ENCODE data around the gene CD19. TPM values are rescaled to one million over a fixed set of nuclear protein-coding genes. Genes with fewer than 3 reads are reported as not detected.

The CD19 gene
- polyA plus RNA-seq, 1 experiment: not detected

DNA sequence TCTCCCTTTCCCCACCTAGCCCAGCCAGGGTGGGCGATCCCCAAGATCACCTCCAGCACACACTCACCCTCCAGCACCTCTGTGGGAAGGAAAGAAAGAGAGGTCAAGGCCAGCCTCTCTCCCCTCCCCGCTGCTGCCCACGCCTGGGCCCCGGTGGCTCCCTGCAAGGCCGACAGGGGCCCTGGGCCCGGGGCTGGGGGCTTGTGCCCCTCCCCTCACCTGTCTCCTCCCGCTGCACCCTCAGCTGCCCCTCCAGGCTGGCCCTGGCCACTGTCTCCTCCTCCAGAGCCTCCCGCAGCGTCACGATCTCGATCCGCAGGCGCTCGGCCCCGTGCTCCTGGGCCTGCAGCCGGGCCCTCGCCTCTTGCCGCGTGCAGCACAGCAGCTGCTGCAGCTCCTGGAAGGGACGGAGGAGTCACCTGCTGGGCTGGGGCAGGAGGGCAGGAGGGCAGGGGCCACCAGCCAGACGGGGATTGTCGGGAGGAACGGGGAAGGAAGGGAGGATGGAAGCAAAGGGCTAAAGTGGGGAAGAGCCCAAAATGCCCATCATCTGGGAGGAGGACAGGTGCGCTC lies 25.9 kb upstream of the CD19 start:
- no peaks in the 10 kb centered on the region for H3K27me3 ChIP-seq (ENCODE audit: control insufficient read depth, insufficient read depth, low read length)
- TF ChIP-seq, protein P1, sequence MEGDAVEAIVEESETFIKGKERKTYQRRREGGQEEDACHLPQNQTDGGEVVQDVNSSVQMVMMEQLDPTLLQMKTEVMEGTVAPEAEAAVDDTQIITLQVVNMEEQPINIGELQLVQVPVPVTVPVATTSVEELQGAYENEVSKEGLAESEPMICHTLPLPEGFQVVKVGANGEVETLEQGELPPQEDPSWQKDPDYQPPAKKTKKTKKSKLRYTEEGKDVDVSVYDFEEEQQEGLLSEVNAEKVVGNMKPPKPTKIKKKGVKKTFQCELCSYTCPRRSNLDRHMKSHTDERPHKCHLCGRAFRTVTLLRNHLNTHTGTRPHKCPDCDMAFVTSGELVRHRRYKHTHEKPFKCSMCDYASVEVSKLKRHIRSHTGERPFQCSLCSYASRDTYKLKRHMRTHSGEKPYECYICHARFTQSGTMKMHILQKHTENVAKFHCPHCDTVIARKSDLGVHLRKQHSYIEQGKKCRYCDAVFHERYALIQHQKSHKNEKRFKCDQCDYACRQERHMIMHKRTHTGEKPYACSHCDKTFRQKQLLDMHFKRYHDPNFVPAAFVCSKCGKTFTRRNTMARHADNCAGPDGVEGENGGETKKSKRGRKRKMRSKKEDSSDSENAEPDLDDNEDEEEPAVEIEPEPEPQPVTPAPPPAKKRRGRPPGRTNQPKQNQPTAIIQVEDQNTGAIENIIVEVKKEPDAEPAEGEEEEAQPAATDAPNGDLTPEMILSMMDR (IDR thresholded peaks at IDR 0.05; ENCODE audit: low read depth, low read length): no peak
- H3K4me3 ChIP-seq (ENCODE audit: low read depth, low read length): no peak overlapping the region
- no peak for DNase-seq (ENCODE audit: low read depth, low spot score)
- H3K9me3 ChIP-seq (ENCODE audit: control insufficient read depth, insufficient read depth, low read length): no peaks in the 10 kb centered on the region; the same call in 1 of the 2 replicates
- no peak overlapping the region for H3K27ac ChIP-seq (ENCODE audit: low read depth, low read length)
- CTCF ChIA-PET: no interaction called here
- POLR2A ChIA-PET: no interaction called here

DNA sequence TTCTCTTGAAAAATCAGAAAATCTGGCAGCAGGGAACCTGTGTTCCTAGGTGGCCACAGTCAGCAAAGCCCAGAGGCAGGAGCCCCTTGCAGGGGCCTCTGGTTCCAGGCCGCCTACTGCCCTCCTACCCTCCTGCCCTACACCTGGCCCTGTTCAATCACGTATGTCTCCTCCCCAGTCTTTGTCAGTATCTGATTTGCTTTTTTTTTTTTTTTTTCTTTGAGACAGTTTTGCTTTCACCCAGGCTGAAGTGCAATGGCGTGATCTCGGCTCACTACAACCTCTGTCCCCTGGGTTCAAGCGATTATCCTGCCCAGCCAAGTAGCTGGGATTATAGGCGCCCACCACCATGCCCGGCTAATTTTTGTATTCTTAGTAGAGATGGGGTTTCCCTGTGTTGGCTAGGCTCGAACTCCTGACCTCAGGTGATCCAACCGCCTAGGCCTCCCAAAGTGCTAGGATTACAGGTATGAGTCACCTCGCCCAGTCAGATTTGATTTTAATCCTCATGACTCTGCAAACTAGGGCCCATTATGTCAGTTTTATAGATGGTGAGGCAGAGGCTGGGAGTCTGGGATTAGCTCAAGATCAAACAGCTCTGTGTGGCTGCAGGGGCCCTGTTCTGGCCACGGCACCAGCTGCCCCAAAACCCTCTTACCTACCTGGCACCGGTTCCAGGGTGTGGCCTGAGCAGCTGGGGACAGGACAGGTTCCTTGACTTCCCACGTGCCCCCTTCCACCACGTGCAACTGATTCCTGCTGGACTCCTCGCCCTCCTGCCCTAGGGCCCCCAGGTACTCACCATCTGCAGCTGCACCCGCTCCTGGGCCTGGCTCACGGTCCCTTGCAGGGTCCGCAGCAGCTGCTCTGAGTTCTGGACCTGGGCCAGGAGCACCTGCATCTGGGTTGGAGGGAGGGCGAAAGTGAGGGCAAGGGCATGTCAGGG lies 21.4 kb upstream of the CD19 start:
- no peak for DNase-seq (ENCODE audit: low read depth, low spot score)
- no peak overlapping the region for H3K27ac ChIP-seq (ENCODE audit: low read depth, low read length)
- ChIA-PET POLR2A (interaction anchor here (0.7 to 0.9 kb wide), 2 partner anchors 14 to 19 kb away, joined by 5 to 13 read pairs; no protein-coding TSS in a partner anchor), CTCF (interaction anchor here (0.7 to 1.4 kb wide), 2 partner anchors 14 to 35 kb away, joined by 3 to 4 read pairs; no protein-coding TSS in a partner anchor)
- H3K9me3 ChIP-seq (ENCODE audit: control insufficient read depth, insufficient read depth, low read length): no peaks in the 10 kb centered on the region; the same call in 1 of the 2 replicates
- TF ChIP-seq, protein P1 (IDR thresholded peaks at IDR 0.05; ENCODE audit: low read depth, low read length): no peak
- no peak overlapping the region for H3K4me3 ChIP-seq (ENCODE audit: low read depth, low read length)
- H3K27me3 ChIP-seq (ENCODE audit: control insufficient read depth, insufficient read depth, low read length): no peaks in the 10 kb centered on the region

DNA sequence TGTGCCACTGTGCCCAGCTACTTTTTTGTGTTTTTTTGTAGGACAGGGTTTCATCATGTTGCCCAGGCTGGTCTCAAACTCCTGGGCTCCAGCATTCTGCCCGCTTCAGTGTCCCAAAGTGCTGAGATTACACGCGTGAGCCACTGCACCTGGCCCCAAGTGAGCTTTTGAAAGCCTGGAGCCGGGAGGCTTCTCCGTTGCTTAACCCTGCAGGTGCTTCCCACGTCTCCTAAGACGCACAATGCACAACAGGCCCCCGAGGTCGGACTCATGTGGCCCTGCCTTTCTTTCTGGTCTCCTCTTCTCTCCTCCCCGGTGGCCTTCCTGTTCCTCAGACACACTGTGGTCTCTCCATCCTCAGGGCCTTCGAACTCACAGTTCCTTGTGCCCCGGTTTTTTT lies 19.2 kb upstream of the CD19 start:
- Histone ChIP-seq H3K4me3 (ENCODE audit: low read depth, low read length) (no peak overlapping the region), H3K27ac (ENCODE audit: low read depth, low read length) (no peak overlapping the region), H3K9me3 (ENCODE audit: control insufficient read depth, insufficient read depth, low read length) (peaks cover 4% of the 10 kb centered on the region; the same call in 1 of the 2 replicates), H3K27me3 (ENCODE audit: control insufficient read depth, insufficient read depth, low read length) (no peaks in the 10 kb centered on the region)
- TF ChIP-seq, protein P1 (IDR thresholded peaks at IDR 0.05; ENCODE audit: low read depth, low read length): no peak
- CTCF ChIA-PET: no interaction called here
- no peak for DNase-seq (ENCODE audit: low read depth, low spot score)
- POLR2A ChIA-PET: interaction anchor here (0.7 to 0.9 kb wide), 2 partner anchors 9 to 66 kb away, joined by 3 to 6 read pairs; partner anchors contain the start of gene TUFM

DNA sequence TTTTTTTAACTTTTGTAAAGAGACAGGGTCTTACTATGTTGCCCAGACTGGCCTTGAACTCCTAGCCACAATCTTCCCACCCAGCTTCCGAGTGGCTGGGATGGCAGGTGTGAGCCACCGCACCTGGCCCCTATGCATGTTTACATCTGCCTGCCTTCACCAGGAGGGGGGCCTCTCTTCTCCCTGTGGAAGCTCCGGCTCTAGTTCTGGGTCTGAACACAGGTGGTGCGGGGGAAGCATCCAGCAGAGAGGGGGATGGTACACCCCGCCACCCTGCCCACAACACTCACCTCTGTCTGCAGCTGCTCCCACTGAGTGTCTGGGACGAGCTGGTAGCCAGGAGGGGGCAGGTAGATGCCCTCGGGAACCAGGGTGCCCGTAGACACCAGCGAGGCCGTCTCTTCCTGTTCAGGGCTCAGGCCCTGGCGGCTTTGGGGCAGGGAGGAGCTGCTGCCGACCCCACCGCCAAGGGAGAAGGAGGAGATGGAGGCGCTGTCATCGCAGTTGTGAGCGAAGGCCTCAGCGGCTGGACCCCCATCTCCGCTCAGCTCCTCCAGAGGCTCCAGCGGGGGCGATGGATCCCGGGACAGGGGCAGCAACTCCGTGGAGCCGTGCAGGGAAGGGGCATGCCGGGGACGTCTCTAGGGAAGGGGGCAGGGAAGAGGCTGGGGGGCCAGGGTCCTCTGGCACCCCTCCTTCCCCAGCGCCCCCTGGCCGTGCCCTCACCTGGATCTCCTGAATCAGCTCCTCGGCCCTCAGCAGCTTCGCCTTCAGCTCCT lies 17.6 kb upstream of the CD19 start:
- DNase-seq (ENCODE audit: low read depth, low spot score): no peak
- ChIA-PET POLR2A (interaction anchor here (0.6 to 0.8 kb wide), 2 partner anchors 24 to 36 kb away, joined by 3 read pairs; partner anchors contain the start of gene NFATC2IP), CTCF (interaction anchor here (1.7 kb wide), 1 partner anchor 31 kb away, joined by 4 read pairs; no protein-coding TSS in a partner anchor)
- Histone ChIP-seq H3K4me3 (ENCODE audit: low read depth, low read length) (no peak overlapping the region), H3K27ac (ENCODE audit: low read depth, low read length) (no peak overlapping the region), H3K27me3 (ENCODE audit: control insufficient read depth, insufficient read depth, low read length) (no peaks in the 10 kb centered on the region), H3K9me3 (ENCODE audit: control insufficient read depth, insufficient read depth, low read length) (peaks cover 4% of the 10 kb centered on the region; the same call in 1 of the 2 replicates)
- TF ChIP-seq, protein P1 (IDR thresholded peaks at IDR 0.05; ENCODE audit: low read depth, low read length): no peak

All from AG04450 (cell line).